GM21528 (cell line): Measurements from ENCODE around the gene ACCS.

Experiments used
- ATAC-seq: cut with Tn5 transposase; IDR thresholded peaks from one replicate; pipeline ENCODE4 v1.9.1; 2021; ENCODE audit warnings: mild to moderate bottlenecking, moderate library complexity; ENCODE audit not compliant: unreplicated experiment, low FRiP score

ACCS gene

GRCh38 chr11:44126304-44126703 lies 60.2 kb downstream of the ACCS start:
- ATAC-seq: no peak

- no peak for ATAC-seq
Observed at GRCh38 chr11:44127130-44127529, 61.1 kb downstream of the ACCS start.

- ATAC-seq: no peak
Observed at GRCh38 chr11:44128729-44129128, 62.7 kb downstream of the ACCS start.

- no peak for ATAC-seq
Observed at GRCh38 chr11:44130751-44131150, 64.7 kb downstream of the ACCS start.

GRCh38 chr11:44133335-44133946 lies 67.4 kb downstream of the ACCS start:
- ATAC-seq: no peak
